Colon (tissue), 2 donors: ENCODE data around the gene TOR2A.
"Not testable (repeated sequence)": the region's sequence is repeated elsewhere in the genome, so short reads cannot be mapped to it uniquely, and the experiment has no call there.

Source experiments
- FAIRE-seq: peaks from 2 replicates; lab custom pipeline; 2012; peaks lifted over from hg19 to GRCh38; lab: Jason Lieb, UNC
- donor health status: control.
- donor health status: control.

TOR2A gene

DNA sequence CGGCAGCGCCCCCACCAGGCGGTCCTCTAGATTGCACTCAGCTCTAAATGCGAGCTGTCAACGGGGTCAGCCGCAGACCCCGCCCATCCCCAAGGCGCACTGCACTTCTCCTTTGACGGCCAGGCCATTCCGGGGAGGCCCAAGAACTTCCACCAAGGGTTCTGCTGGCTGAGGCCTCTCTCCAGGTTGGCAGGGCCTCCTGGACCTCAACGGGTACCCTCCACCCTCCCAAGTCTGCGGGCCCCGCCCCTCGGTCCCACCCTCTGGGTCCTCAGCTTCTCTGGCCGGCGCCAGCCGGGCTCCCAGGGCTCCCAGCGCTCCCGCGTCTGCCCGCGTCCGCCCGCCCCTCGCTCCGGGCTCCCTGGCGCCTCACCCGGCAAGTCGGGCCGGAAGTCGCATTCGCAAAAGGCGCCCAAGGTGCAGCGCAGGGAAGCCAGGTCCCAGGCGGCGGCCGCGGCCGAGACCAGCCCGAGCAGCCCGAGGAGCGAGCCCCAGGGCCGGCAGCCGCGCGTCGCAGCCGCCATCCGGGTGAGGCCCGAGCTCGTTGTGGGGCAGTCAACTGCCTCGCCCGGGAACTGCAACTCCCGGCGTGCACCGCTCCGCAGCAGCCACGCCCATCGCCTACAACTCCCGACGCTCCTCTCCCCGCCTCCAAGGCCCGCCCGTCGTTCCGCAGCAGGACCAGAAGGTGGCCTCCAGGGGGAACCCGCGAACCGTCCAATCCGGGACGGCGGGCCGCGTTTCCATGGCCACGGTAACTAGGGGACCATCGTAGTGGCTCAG is at the start of gene TOR2A:
TOR2A (minus strand) TSS at position 548 of the 783 bp plus-strand sequence; CDS start at position 524, 24 bp downstream.
- FAIRE-seq = no peak

DNA sequence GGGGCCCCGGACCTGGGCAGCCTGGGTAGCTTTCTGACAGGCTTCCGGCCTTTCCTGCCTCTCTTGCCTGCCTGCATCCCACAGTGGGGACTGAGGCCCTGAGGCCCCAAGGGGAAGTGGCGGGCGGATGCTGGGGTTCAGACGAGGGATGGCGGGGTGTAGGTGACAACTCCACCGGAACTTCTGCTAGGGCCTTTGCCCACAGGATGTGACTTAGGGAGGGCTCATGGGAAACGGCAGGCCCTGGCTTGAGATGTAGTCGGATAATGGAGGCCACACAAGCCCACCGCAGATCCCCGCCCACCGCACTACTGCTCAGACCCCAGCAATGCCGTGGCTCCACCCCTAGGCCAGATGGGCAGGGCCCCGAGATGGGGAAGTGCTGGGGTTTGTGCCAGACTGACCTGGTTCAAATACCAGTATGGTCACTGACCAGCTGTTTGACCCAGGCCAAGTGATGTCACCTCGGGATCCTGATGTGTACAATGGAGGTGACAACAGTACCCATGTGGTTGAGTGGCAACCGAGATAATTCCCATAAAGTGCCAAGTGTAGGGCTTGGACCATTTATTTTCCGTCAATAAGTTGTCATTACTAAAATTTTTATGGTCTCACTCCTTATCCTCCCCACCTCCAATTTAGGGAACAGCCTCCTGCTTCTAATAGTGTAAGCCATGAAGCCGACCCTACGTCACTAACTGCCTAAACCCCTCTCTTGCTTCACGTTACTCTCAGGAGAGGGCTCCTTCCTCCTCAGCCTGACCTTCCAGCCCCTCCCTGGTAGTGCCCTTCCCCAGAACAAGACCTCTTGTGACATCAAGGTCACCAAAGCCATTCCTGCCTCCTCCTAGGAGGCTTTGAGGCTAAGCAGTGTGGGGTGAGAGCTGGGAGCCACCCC is 48.3 kb upstream of the TOR2A start:
- FAIRE-seq = no peak

DNA sequence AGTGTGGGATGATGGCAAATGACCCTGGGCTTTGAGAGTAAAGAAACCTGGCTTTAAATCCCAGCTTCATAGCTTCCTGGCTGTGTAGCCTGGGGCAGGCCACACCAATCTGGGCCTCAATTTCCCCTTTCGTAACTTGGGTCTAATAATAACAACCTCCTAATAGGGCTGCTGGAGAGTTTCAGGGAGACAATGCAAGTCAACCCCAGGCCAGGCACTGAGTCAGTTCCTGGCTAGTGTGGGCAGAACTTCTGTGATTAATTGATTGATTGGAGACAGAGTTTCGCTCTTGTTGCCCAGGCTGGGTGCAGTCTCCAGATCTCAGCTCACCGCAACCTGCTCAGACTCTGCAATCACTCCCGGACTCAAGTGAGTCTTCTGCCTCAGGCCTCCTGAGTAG is 46.7 kb upstream of the TOR2A start:
- FAIRE-seq = no peak

DNA sequence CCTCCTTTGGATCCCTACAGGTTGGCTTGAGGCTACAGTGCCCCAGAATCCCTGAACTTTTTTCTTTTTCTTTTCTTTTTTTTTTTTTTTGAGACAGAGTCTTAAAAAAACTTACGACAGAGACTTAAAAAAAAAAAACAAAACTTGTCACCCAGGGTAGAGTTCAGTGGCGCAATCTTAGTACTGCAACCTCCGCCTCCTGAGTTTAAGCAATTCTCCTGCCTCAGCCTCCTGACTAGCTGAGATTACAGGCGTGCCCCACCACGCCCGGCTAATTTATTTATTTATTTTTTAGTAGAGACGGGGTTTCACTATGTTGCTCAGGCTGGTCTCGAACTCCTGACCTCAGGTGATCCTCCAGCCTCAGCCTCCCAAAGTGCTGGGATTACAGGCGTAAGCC is 45.8 kb upstream of the TOR2A start:
- not testable (repeated sequence) for FAIRE-seq

DNA sequence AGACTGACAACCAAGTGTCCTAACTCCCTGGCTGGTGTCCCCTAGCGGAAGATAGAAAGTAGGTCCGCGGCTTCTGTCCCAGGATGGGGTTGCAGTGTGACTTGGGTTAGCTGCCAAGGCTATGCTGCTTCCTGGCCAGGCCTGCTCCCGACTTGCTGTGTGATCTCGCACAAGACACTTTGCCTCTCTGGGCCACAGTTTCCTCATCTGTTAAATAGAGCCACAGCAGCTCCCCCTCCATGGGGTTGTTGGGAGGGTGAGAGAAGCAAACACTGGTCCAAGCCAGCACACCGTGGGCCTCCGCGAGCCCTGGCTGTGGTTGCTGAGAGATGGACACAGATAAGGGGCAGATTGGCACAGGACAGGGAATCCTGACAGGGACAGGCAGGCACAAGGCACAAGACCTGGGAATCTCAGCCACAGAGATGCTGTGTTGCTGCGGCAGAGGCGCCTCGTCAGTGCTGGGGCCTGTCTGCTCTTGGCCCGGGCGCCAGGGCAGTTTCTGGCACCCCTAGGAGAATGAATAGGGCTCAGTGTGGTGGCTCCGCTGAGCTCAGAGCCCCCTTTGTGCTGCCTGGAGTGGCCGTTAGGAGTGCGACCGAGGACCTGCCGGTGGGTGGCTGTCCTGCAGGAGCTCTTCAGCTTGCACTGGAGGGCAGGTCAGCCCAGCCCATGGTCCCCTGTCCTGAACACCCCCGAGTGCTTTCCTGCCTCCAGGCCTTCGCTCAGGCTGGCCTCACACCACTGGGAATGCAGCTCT is 45.2 kb upstream of the TOR2A start:
- no peak for FAIRE-seq

DNA sequence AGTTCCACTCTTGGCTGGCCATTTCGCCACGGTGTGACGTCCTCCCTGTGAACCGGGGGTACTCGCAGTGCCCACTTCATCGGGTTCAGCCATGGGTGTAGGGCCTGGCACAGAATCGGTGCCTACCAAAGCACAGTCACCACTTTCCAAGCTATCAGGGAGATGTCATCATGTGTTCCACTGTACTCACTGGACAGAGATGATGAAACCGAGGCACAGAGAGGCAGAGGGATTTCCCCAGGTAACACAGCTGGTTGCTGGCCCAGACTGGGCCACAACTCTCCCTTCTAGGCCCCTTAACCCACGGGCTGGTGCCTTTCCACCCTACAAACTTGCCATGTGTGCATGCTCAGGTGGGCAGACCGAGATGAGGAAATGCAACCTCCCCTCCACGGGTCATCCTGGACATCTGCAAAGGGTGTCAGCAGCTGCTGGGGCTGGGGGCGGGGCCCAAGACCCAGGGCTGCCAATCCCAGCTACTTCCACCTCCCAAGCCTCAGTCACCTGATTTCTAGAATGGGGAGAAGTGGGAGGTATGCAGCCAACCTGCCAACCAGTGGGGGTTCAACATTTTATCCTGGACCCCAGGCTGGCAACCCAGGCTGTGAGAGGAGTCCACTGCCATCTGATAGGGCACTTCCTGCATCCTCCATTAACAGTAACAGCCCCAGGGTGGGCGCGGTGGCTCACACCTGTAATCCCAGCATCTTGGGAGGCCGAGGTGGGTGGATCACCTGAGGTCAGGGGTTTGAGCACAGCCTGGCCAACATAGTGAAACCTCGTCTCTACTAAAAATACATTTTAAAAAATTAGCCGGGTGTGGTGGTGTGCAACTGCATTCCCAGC is 44.3 kb upstream of the TOR2A start:
- FAIRE-seq = no peak

DNA sequence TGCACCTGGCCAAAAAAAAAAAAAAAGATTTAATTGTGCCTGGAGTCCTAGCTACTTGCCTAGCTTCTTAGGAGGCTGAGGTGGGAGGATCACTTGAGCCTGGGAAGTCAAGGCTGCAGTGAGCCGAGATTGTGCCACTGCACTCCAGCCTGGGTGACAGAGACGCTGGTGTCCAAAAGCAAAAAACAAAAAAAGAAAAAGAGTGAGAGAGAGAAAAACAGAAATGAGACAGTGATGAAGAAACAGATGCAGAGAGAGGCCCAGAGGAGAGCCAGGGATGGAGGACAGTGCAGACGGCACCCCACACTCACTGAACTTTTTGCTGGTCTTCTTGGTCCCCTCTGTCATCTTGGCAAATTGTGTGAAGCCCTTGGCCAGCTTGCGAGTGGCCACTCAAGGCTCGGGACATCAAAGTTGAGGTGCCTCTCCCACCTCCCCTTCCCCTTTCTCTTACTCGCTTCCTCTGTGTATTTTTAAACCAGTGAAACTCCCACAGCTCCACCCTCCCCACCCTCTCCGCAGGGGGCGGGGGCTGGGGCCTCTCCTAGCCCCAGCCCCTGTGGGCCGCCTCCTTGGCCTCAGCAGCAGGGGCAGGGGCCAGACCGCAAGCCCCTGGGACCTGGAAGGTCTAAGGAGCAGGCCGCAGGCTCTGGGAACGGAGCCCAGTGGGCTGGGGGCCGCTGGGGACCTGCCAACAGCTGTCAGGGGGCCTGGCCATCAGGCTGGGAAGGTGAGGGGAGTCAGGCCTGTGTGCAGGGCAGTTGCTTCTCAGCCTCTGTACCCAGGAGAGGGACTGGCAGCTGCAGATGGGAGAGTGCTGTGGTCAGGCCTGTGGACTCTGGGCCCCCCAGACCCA is 43.4 kb upstream of the TOR2A start, which contains the start of gene SH2D3C:
SH2D3C (minus strand) TSS at position 387 of the 856 bp plus-strand sequence; CDS start at position 348, 39 bp downstream.
- FAIRE-seq = no peak

DNA sequence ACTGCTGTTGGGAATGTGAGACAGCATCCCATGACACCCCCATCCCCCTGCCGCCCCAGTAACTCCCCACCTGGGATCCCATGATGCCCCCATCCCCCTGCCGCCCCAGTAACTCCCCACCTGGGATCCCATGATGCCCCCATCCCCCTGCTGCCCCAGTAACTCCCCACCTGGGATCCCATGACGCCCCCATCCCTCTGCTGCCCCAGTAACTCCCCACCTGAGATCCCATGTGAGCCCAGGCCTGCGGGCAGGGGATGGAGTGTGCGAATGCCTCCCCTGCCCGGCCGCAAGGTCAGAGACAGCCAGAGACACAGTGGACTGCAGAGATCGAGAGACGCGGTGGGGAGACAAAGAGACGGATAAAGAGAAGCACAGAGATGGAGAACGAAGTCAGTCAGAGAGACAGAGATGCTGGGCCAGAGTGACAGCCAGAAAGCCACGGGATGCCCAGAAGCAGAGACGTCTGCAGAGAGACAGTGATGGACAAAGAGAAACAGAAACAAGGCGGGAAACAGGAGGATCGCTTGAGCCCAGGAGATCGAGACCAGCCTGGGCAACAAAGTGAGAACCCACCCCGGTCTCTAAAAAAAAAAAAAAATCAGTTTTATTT is 42.4 kb upstream of the TOR2A start:
- no peak for FAIRE-seq

DNA sequence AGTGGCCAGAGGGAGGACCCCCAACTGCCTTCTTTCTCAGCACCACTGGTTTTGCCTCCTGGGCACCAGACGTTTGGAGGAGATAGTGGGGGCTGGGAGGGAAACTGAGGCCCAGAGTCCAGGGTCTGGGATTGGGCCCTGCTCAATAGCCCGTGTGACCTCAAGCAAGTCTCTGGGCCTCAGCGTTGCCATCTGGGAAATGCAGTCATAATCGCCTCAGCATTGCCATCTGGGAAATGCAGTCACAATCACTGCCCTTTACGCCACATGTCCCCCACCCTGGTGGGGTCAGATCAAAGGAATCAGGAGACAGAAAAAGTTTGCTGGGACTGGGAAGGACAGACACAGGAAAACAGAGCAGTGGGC is 41.8 kb upstream of the TOR2A start:
- no peak for FAIRE-seq

DNA sequence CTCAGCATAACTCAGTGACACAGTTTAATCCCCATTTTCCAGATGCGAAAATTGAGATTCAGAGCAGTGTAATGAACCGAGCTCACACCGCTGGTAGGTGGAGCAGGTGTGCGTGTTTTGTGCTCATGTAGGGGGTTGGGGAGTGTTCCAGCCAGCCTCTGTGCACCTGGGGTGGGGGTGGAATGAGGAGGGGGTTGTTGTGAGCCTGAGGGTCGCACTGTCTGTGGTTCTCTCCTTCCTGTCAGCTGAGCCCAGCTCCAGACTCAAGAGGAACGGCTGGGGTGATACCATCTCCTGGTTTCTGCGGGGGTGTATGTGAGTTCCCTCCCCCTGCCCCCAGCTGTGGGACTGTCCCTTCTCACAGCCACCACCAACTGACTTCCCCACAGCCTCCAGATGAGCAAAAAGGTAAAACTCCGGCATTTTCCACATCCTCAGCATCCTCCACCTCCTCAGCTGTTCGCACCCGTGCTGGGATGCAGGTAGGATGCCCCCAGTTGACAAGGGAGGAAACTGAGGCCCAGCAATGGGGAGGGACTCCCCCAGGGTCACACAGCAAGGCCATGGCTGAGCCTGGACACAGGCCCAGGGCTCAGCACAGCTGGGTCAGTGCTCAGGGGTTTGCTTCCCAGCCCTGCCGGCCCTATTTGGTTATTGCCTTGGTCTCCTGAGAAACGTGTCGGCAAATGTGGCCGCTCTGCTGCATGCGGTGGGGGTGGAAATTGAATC is 41.3 kb upstream of the TOR2A start:
- FAIRE-seq = no peak

DNA sequence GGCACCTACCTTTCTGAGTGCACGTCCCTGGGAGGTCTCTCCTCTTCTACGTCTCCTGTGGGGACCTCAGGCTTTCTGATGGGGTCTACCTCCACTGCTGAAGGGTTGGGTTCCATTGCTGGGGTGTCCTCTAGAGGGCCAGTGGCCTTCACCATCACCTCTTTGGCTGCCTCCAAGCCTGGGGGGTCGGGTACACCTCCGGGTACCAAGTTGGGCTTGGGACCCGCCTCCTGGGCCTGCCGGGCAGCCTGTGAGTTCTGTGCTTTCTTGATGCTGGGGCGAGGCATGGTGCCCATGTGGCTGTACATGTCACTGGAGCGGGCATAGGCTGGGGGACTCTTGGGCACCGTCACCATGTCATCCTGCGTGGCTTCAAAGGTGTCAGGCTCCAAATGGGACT is 38.9 kb upstream of the TOR2A start:
- FAIRE-seq = no peak

DNA sequence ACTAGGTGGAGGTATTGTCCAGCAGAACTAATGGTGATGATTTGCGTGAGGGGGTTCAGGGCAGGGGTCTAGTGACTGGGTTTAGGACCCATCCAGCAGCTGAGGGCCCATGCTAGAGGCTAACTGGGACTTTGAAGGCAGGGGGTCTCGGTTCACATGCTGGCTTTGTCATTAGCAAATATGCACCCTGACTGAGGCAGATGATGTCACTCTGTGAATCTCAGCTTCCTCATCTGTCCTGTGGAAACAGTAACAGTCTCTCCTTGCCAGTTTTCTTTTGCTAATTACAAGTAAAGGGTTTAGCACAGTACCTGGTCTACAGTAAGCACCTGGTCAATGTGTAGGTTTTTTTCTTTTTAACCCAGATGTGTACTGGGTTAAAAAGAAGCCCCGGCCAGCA is 38.2 kb upstream of the TOR2A start:
- no peak for FAIRE-seq

DNA sequence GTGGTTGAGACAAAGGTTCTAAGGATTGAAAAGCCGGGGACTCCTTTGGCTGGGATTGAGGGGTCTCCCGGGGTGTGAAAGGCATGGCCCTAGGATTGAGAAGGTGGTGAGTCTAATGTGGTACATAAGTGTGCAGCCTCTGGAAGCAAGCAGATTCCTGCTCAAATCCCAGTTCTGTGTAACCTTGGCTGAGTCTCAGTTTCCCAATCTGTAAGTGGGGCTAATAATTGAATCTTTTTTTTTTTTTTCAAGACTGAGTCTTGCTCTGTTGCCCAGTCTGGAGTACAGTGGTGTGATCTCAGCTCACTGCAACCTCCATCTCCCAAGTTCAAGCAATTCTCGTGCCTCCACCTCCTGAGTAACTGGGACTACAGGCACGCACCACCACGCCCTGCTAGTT is 37.5 kb upstream of the TOR2A start:
- FAIRE-seq = no peak

DNA sequence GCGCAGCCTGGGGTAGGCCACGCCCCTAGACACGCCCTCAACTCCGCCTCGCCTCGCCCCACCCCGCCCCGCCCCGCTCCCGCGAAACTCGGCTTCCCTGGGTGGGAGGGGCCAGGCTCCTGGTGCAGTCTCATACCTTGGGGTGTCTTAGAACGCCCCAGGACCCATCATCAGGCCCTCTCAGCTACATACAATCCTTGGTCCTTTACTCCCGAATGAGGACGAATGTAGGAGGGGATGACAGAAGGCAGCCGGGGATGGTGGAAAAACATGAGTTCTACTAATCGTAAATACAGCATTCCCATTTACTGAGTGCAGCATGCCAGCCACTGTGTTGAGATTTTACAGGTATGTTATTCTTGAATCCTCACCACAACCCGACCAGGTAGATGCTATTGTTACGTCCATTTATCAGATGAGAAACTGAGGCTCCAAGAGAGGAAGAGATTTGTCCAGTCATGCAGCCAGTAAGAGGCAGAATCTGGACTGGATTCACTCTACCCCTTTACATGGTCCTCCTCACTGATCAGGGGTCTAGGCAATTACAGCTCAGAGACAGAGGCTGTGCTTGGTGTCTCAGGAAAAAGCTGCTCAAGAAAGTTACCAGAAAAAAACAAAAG is 36.6 kb upstream of the TOR2A start:
- no peak for FAIRE-seq

DNA sequence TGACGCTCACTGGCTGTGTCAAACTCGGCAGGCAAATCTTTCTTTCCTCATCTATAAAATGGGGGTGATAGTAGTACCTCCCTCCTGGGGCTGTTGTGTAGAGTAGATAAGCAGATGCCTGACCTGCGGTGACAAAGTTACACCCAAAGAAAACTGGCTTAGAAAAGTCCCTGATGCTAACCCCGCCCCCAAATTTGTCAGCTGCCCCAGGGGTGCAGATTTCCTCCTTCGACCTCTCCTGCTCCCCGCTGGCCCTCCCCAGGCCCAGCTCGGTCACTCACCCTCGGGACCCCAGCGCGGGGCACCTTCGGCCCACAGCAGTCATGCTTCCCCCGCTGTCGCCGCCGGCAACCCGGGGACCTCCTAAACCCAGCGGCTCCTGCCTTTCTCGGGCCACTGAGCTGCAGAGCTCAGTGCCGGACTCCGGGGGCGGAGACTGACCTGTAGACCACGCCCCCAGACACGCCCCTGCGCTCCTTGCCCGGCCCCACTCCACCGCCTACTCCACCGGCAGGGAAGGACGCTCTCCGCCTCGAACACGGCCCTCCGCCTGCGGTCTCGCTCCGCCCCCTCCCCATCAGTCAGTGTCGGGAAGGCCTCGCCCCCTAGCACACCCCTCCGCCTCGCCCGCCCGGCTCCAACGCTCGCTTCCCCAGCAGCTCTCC is 35.9 kb upstream of the TOR2A start:
- no peak for FAIRE-seq

DNA sequence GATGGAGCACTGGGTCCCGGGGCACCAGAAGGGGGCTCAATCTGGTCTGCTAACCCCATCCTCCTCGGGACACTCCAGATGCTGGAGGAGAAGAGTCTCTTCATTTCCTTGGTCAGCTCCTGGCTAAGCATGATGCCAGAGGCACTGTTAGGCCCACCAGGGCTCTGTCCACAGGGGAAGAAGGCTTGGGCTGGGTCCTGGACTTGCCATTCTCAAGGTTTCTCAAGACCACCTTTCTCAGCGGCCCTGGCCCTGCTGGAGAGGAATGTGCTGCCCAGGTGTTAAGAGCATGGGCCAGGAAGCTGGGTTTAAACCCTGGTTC is 35.5 kb upstream of the TOR2A start:
- no peak for FAIRE-seq

DNA sequence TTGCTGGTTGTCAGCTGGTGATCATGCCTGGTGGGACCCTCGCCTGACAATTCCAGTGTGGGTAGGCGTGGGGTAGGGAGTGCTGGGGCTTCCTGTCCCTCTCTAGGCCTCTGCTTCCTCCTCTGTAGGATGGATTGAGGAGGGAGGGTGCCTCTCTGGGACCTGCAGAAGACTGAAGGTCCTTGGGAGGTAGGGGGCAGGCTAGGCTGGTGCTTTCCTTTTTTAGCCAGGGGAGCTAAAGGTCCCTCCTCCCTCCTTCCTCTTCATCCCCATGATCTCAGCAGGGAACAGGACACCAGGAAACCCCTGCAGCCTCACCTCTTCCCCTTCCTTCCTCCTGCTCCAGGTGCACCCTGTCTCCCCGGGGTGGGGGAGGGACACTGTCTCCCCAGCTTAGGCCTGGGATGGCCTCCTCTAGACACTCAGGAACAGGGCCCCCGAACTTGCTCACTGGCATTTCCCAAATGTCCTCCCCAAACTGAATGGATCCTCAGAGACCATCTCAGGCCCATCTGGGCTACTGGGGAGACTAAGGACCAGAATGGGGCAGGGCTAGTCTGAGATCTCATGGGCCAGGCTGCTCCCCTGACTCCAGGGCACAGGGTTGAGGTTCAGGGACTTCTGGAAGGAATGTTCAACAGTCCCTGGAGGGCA is 35.0 kb upstream of the TOR2A start:
- FAIRE-seq = no peak

DNA sequence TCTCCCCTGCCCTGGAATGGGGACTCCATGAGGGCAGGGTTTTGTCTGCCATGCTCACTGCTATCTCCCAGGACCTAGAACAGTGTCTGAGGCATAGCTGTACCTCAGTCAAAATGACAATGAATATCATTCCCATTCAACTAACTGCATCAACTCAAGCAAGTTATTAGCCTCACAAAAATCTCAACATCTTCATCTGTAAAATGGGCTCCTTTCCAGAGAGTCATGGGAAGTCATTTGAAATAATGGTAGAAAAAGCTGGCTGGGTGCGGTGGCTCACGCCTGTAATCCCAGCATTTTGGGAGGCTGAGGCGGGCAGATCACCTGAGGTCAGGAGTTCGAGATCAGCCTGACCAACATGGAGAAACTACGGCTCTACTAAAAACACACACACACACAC is 34.0 kb upstream of the TOR2A start:
- no peak for FAIRE-seq
